DOHH2 (cell line): ENCODE results near the gene PTPN18.

ENCODE experiments used
- EZH2phosphoT487 ChIP-seq: fragments of 200-600 bp; sonication (generic); IDR thresholded peaks from 2 replicates; pipeline ENCODE4 v1.6.1; 2017; ENCODE audit warnings: borderline replicate concordance, mild to moderate bottlenecking, antibody characterized with exemption, low read length, moderate library complexity, mixed read lengths
- TF ChIP-seq, protein P1 (sequence below): fragments of 200-600 bp; sonication (generic); IDR thresholded peaks from one replicate; pipeline ENCODE4 v1.5.1; 2014; ENCODE audit warnings: antibody characterized with exemption, mild to moderate bottlenecking, low read depth, low read length; ENCODE audit not compliant: poor library complexity, severe bottlenecking

DNA sequence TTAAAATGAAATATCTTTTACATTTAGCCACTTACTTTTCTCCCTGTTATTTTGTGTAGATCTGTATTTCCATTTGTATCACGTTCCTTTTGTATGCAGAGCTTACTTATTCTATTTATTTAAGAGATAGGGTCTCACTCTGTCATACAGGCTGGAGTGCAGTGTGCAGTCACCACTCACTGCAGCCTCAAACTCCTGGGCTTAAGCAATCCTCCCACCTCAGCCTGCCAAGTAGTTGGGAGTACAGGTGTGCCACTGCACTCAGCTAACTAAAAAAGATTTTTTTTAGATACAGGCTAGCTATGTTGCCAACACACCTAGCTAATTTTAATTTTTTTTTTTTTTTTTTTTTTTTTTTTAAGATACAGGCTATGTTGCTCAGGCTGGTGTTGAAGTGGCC is 10.9 kb downstream of the PTPN18 start:
- TF ChIP-seq, protein P1, sequence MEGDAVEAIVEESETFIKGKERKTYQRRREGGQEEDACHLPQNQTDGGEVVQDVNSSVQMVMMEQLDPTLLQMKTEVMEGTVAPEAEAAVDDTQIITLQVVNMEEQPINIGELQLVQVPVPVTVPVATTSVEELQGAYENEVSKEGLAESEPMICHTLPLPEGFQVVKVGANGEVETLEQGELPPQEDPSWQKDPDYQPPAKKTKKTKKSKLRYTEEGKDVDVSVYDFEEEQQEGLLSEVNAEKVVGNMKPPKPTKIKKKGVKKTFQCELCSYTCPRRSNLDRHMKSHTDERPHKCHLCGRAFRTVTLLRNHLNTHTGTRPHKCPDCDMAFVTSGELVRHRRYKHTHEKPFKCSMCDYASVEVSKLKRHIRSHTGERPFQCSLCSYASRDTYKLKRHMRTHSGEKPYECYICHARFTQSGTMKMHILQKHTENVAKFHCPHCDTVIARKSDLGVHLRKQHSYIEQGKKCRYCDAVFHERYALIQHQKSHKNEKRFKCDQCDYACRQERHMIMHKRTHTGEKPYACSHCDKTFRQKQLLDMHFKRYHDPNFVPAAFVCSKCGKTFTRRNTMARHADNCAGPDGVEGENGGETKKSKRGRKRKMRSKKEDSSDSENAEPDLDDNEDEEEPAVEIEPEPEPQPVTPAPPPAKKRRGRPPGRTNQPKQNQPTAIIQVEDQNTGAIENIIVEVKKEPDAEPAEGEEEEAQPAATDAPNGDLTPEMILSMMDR: no peak
- TF ChIP-seq EZH2phosphoT487: no peak
